Endothelial cell of umbilical vein (primary cell): ENCODE data around the gene TOX2. TPM values are rescaled to one million over a fixed set of nuclear protein-coding genes. Genes with fewer than 3 reads are reported as not detected.

Source experiments
- BruUV-seq: library from RNA; stranded (reverse); fragments of 400-500 nt; replicated peaks from 2 replicates; lab custom pipeline; 2021; lab: Mats Ljungman, UMichigan
- CTCF ChIA-PET: fragments of 300-600, 350-600 bp; sonication (Branson Sonifier 250); formaldehyde crosslinking; loops from one replicate; lab custom pipeline; 2021; ENCODE audit warnings: antibody characterized with exemption, inconsistent platforms; lab: Charles Lee
- POLR2A ChIA-PET: fragments of 300-600, 350-600 bp; sonication (Branson Sonifier 250); formaldehyde crosslinking; loops from one replicate; lab custom pipeline; 2021; ENCODE audit warnings: antibody characterized with exemption, inconsistent platforms; lab: Charles Lee
- DNase-seq: peaks from one replicate; pipeline ENCODE4 v3.0.0-alpha.2; 2011; ENCODE audit warnings: low read depth, low spot score
- FAIRE-seq: peaks from 2 replicates; lab custom pipeline; 2011; peaks lifted over from hg19 to GRCh38; lab: Jason Lieb, UNC
- H2AFZ ChIP-seq: 2 replicates; pipeline ENCODE4 v1.6.0; 2012; ENCODE audit warnings: low read depth, low read length, control low read depth, inconsistent platforms
- H3K27ac ChIP-seq: 2 replicates; pipeline ENCODE4 v1.5.1; 2011; ENCODE audit warnings: low read depth, mild to moderate bottlenecking, control low read depth, low read length, moderate library complexity; ENCODE audit not compliant: insufficient read depth
- H3K27me3 ChIP-seq, 2 experiments: 2 replicates each; pipeline versions ENCODE4 v1.6.0 to v1.6.1; 2011; ENCODE audit warnings: low read length in 2 of 2, mixed read lengths in 1 of 2; ENCODE audit not compliant: control insufficient read depth in 2 of 2, insufficient read depth in 2 of 2
- H3K36me3 ChIP-seq, 2 experiments: 2 replicates in 1 of 2; 3 replicates in 1 of 2; pipeline ENCODE4 v1.5.1; 2011; ENCODE audit warnings: low read length in 2 of 2, mild to moderate bottlenecking in 1 of 2, moderate library complexity in 1 of 2; ENCODE audit not compliant: control insufficient read depth in 2 of 2, insufficient read depth in 2 of 2; ENCODE audit errors: extremely low read depth in 1 of 2
- H3K4me1 ChIP-seq: 3 replicates; pipeline ENCODE4 v1.5.1; 2011; ENCODE audit warnings: mild to moderate bottlenecking, low read length; ENCODE audit not compliant: control insufficient read depth, insufficient read depth; ENCODE audit errors: extremely low read depth
- H3K4me2 ChIP-seq: 2 replicates; pipeline ENCODE4 v1.6.1; 2011; ENCODE audit warnings: low read length, control low read depth, mixed read lengths; ENCODE audit not compliant: insufficient read depth
- H3K4me3 ChIP-seq, 3 experiments: fragments of 200-600 bp in 1 of 3; sonication (generic), shearing (Covaris generic) in 1 of 3; replicated peaks in 1 of 3; 2 replicates each; pipeline ENCODE4 v1.5.1; 2011 to 2016; ENCODE audit warnings: control low read depth in 3 of 3, low read length in 3 of 3, mild to moderate bottlenecking in 2 of 3, inconsistent platforms in 1 of 3, low read depth in 1 of 3, moderate library complexity in 1 of 3; ENCODE audit not compliant: insufficient read depth in 1 of 3
- H3K79me2 ChIP-seq: 2 replicates; pipeline ENCODE4 v1.6.0; 2012; ENCODE audit warnings: low read length, inconsistent platforms; ENCODE audit not compliant: control insufficient read depth, insufficient read depth
- H3K9ac ChIP-seq: replicated peaks from 2 replicates; pipeline ENCODE3; 2011; ENCODE audit warnings: low read length, control low read depth; ENCODE audit not compliant: insufficient read depth; ENCODE audit errors: extremely low read depth
- H3K9me1 ChIP-seq: replicated peaks from 3 replicates; pipeline ENCODE4 v1.6.0; 2011; ENCODE audit warnings: mild to moderate bottlenecking, low read length; ENCODE audit not compliant: control insufficient read depth, insufficient read depth; ENCODE audit errors: extremely low read depth
- H3K9me3 ChIP-seq: replicated peaks from 2 replicates; pipeline ENCODE4 v1.5.1; 2012; ENCODE audit warnings: low read length, inconsistent platforms; ENCODE audit not compliant: control insufficient read depth, insufficient read depth
- H4K20me1 ChIP-seq: replicated peaks from 2 replicates; pipeline ENCODE3; 2011; ENCODE audit warnings: mild to moderate bottlenecking, low read length; ENCODE audit not compliant: control insufficient read depth, insufficient read depth; ENCODE audit errors: extremely low read depth
- EZH2 ChIP-seq: IDR thresholded peaks from 2 replicates; pipeline ENCODE4 v1.6.1; 2012; ENCODE audit warnings: borderline replicate concordance, low read depth, mild to moderate bottlenecking, moderate library complexity, low read length, inconsistent platforms; ENCODE audit not compliant: severe bottlenecking
- FOS ChIP-seq: IDR thresholded peaks from 2 replicates; pipeline ENCODE4 v1.6.1; 2011; ENCODE audit warnings: mild to moderate bottlenecking, low read length, moderate library complexity, borderline replicate concordance; ENCODE audit not compliant: insufficient read depth
- GATA2 ChIP-seq: IDR thresholded peaks from 2 replicates; pipeline ENCODE4 v1.7.0; 2011; ENCODE audit warnings: low read depth, mild to moderate bottlenecking, moderate library complexity, mixed read lengths, low read length; ENCODE audit not compliant: insufficient read length, insufficient read depth
- JUN ChIP-seq: IDR thresholded peaks from 2 replicates; pipeline ENCODE4 v1.6.1; 2011; ENCODE audit warnings: borderline replicate concordance, low read depth; ENCODE audit not compliant: insufficient read length, insufficient read depth
- MYC ChIP-seq: IDR thresholded peaks from one replicate; pipeline ENCODE4 v1.6.1; 2011; ENCODE audit warnings: mild to moderate bottlenecking, low read depth, low read length
- POLR2AphosphoS5 ChIP-seq: IDR thresholded peaks from 2 replicates; pipeline ENCODE4 v1.6.1; 2012; ENCODE audit warnings: low read depth, mild to moderate bottlenecking, control low read depth, low read length, moderate library complexity; ENCODE audit not compliant: insufficient read depth
- dilution Hi-C: fragments of 300-500 bp; cut with MboI; formaldehyde crosslinking; loops from one replicate; pipeline ENCODE4 v1.15.0; 2019; ENCODE audit warnings: low sequenced_read_pairs; ENCODE audit not compliant: extremely low pct_ligation_motif_present
- intact Hi-C: fragments of 100-400 bp; cut with micrococcal nuclease; formaldehyde crosslinking; loops from one replicate; pipeline ENCODE4 v1.10.0; 2022
- polyA plus RNA-seq, 4 experiments: library from polyadenylated mRNA; depleted of rRNA in 3 of 4; stranded (reverse) in 3 of 4; unstranded in 1 of 4; fragments of >200 nt; gene quantifications; 2 replicates each; pipeline versions ENCODE4 v1.2.1 to v1.2.3, GENCODE V29; 2011 to 2012; ENCODE audit warnings: missing spikeins in 1 of 4
- total RNA-seq: library from RNA; stranded (reverse); gene quantifications from 2 replicates; pipeline ENCODE4 v1.2.3, GENCODE V29; 2021
- TF ChIP-seq, protein P1 (sequence below), 2 donors: IDR thresholded peaks; 1 replicate in 1 of 2; 2 replicates in 1 of 2; pipeline ENCODE4 v1.5.1; 2011; ENCODE audit warnings: low read length in 2 of 2, mild to moderate bottlenecking in 2 of 2, moderate library complexity in 2 of 2, control low read depth in 1 of 2, inconsistent platforms in 1 of 2, low read depth in 1 of 2; ENCODE audit not compliant: insufficient read depth in 1 of 2; ENCODE audit errors: extremely low read depth in 1 of 2
- TF ChIP-seq, protein P2 (sequence below): IDR thresholded peaks from 2 replicates; pipeline ENCODE4 v1.6.1; 2011; ENCODE audit not compliant: insufficient read depth, insufficient read length

TOX2 gene
- total and polyA plus RNA-seq, 2 donors (not counting 3 experiments of a cell fraction or from before 2014, with no cell fraction given), result 7.0 to 18.6 TPM

DNA sequence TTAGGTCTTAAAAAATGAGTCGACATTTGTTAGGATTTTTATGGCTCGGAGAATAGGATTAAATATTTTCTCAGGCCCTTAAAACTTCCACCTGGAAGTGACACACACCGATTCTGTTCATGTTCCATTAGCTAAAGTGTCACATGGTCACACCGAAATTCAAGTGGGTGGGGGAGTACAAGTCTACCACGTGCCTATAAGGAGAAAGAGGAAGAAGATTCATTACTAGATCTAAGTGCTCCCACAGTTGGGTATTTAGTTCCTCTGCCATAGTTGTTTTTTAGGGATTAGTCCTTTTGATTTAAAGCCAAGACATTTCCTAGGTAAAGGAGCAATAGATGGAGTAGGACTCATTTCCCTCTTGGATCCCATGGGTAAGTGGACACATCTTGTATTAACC, 4.9 kb upstream of the TOX2 start:
- TF ChIP-seq FOS (no peak), GATA2 (no peak), EZH2 (no peak), JUN (no peak), POLR2AphosphoS5 (no peak), MYC (no peak)
- TF ChIP-seq, protein P1, sequence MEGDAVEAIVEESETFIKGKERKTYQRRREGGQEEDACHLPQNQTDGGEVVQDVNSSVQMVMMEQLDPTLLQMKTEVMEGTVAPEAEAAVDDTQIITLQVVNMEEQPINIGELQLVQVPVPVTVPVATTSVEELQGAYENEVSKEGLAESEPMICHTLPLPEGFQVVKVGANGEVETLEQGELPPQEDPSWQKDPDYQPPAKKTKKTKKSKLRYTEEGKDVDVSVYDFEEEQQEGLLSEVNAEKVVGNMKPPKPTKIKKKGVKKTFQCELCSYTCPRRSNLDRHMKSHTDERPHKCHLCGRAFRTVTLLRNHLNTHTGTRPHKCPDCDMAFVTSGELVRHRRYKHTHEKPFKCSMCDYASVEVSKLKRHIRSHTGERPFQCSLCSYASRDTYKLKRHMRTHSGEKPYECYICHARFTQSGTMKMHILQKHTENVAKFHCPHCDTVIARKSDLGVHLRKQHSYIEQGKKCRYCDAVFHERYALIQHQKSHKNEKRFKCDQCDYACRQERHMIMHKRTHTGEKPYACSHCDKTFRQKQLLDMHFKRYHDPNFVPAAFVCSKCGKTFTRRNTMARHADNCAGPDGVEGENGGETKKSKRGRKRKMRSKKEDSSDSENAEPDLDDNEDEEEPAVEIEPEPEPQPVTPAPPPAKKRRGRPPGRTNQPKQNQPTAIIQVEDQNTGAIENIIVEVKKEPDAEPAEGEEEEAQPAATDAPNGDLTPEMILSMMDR (IDR thresholded peaks at IDR 0.05; ENCODE audit: extremely low read depth in 1 of 2, insufficient read depth in 1 of 2, low read depth in 1 of 2, low read length in 2 of 2), result no peak
- TF ChIP-seq, protein P2, sequence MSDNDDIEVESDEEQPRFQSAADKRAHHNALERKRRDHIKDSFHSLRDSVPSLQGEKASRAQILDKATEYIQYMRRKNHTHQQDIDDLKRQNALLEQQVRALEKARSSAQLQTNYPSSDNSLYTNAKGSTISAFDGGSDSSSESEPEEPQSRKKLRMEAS, result no peak
- FAIRE-seq (no peak), DNase-seq (no peak)
- no peaks in the 10 kb centered on the region for H3K36me3 ChIP-seq
- intact Hi-C loops (loop anchor here (2.0 to 10.0 kb wide), 3 partner anchors 245 to 461 kb away; partner anchors contain the start of gene MYBL2), dilution Hi-C loops (loop anchor here (25.0 kb wide), 1 partner anchor 147 kb away; no protein-coding TSS in a partner anchor)
- POLR2A ChIA-PET, result no interaction called here
- no peaks in the 10 kb centered on the region for H3K27me3 ChIP-seq
- H3K4me2 ChIP-seq, result no peak overlapping the region
- H3K27ac ChIP-seq, result no peak overlapping the region
- H3K9ac ChIP-seq, result no peak overlapping the region
- no peak overlapping the region for H2AFZ ChIP-seq
- no peaks in the 10 kb centered on the region for H4K20me1 ChIP-seq
- no TSS peak for BruUV-seq
- no peaks in the 10 kb centered on the region for H3K79me2 ChIP-seq
- H3K9me1 ChIP-seq, result no peaks in the 10 kb centered on the region
- CTCF ChIA-PET, result interaction anchor here (1.4 kb wide), 1 partner anchor 171 kb away, joined by 3 read pairs; no protein-coding TSS in a partner anchor
- H3K9me3 ChIP-seq, result no peaks in the 10 kb centered on the region
- H3K4me1 ChIP-seq, result peaks cover 18% of the 10 kb centered on the region
- no peak overlapping the region for H3K4me3 ChIP-seq
